CD4-positive, alpha-beta T cell (primary cell): ENCODE data around the gene ARL16. TPM values are rescaled to one million over a fixed set of nuclear protein-coding genes. Genes with fewer than 3 reads are reported as not detected.

Experiments used
- ATAC-seq: fragments of 200-7000 bp; cut with Tn5 transposase; one replicate; pipeline ENCODE4 v1.10.0; 2022; ENCODE audit warnings: mild to moderate bottlenecking; ENCODE audit not compliant: poor library complexity
- CTCF ChIA-PET: fragments of 350-600 bp; sonication (Branson Sonifier 250); formaldehyde crosslinking; loops from one replicate; lab custom pipeline; 2021; ENCODE audit warnings: antibody characterized with exemption, inconsistent platforms; lab: Charles Lee
- POLR2A ChIA-PET: fragments of 350-600 bp; sonication (Branson Sonifier 250); formaldehyde crosslinking; loops from one replicate; lab custom pipeline; 2021; ENCODE audit warnings: antibody characterized with exemption, inconsistent platforms; lab: Charles Lee
- DNase-seq, 14 experiments: peaks; one replicate each; pipeline ENCODE4 v3.0.0-alpha.2; 2013 to 2020; ENCODE audit warnings: mixed read lengths in 2 of 14
- H3K27ac ChIP-seq, 2 donors: one replicate each; pipeline versions ENCODE4 v1.5.1 to v1.7.0; 2013; ENCODE audit warnings: low read length in 2 of 2, low read depth in 1 of 2, mild to moderate bottlenecking in 1 of 2
- H3K27me3 ChIP-seq, 2 experiments: 1 replicate in 1 of 2; 2 replicates in 1 of 2; pipeline versions ENCODE4 v1.6.1 to v1.7.0; 2013; ENCODE audit warnings: low read length in 2 of 2, control low read depth in 1 of 2, mild to moderate bottlenecking in 1 of 2, moderate library complexity in 1 of 2; ENCODE audit not compliant: insufficient read depth in 2 of 2, control insufficient read depth in 1 of 2
- H3K36me3 ChIP-seq: one replicate; pipeline ENCODE4 v1.6.1; 2013; ENCODE audit warnings: low read length, control low read depth; ENCODE audit not compliant: insufficient read depth
- H3K4me1 ChIP-seq: one replicate; pipeline ENCODE4 v1.6.1; 2013; ENCODE audit warnings: low read length, control low read depth; ENCODE audit not compliant: insufficient read depth
- H3K4me3 ChIP-seq: one replicate; pipeline ENCODE4 v1.5.1; 2013; ENCODE audit warnings: mild to moderate bottlenecking, low read length, moderate library complexity
- H3K9me3 ChIP-seq, 2 experiments: 1 replicate in 1 of 2; 2 replicates in 1 of 2; pipeline versions ENCODE4 v1.6.1 to v1.7.0; 2013; ENCODE audit warnings: low read length in 2 of 2, mild to moderate bottlenecking in 2 of 2, control low read depth in 1 of 2, moderate library complexity in 1 of 2; ENCODE audit not compliant: control insufficient read depth in 1 of 2, insufficient read depth in 1 of 2
- H3K27ac Mint-ChIP-seq: one replicate; pipeline ENCODE4 v1.8.0; 2020; ENCODE audit warnings: mixed read lengths
- H3K27me3 Mint-ChIP-seq: one replicate; pipeline ENCODE4 v1.8.0; 2021; ENCODE audit warnings: mixed read lengths
- H3K36me3 Mint-ChIP-seq: one replicate; pipeline ENCODE4 v1.8.0; 2021; ENCODE audit warnings: low read depth, mixed read lengths
- H3K4me1 Mint-ChIP-seq: one replicate; pipeline ENCODE4 v1.8.0; 2021; ENCODE audit warnings: low read depth, mixed read lengths
- H3K4me3 Mint-ChIP-seq: one replicate; pipeline ENCODE4 v1.8.0; 2020; ENCODE audit warnings: mild to moderate bottlenecking, mixed read lengths
- H3K9me3 Mint-ChIP-seq: one replicate; pipeline ENCODE4 v1.8.0; 2020; ENCODE audit warnings: mixed read lengths
- CTCF ChIP-seq: fragments of 200-600 bp; IDR thresholded peaks from one replicate; pipeline ENCODE4 v1.8.0; 2022; ENCODE audit warnings: antibody characterized with exemption, mild to moderate bottlenecking
- intact Hi-C, 2 experiments: fragments of 100-400 bp; cut with DNase I in 1 of 2; cut with micrococcal nuclease in 1 of 2; formaldehyde crosslinking; loops; one replicate each; pipeline versions ENCODE4 v1.15.1 to v1.9.0; 2023 to 2025; cut with DNase I, micrococcal nuclease
- total RNA-seq, 174 experiments: library from RNA in 2 of 174; stranded (reverse) in 2 of 174; gene quantifications; one replicate each; pipeline ENCODE4 v1.2.3 and lab custom pipeline; 2021 to 2026

ARL16 gene
- total RNA-seq, 2 experiments from 2014 or later: 35.7 to 38.5 TPM

- no peaks in the 10 kb centered on the region for H3K9me3 Mint-ChIP-seq
- H3K27ac ChIP-seq: no peak overlapping the region
- no peaks in the 10 kb centered on the region for H3K27me3 ChIP-seq
- peaks cover under 1% of the 10 kb centered on the region for H3K4me1 Mint-ChIP-seq
- no peaks in the 10 kb centered on the region for H3K9me3 ChIP-seq
- H3K36me3 Mint-ChIP-seq: peaks cover 45% of the 10 kb centered on the region
- H3K27me3 Mint-ChIP-seq: no peaks in the 10 kb centered on the region
- ChIA-PET CTCF (no interaction called here), POLR2A (interaction anchor here (1.0 to 1.5 kb wide), 2 partner anchors 10 to 12 kb away, joined by 3 to 4 read pairs; partner anchors contain the start of genes ARL16 and HGS)
- H3K27ac Mint-ChIP-seq: no peak overlapping the region
- ATAC-seq: no peak
- intact Hi-C loops: no loop called here
- peaks cover 86% of the 10 kb centered on the region for H3K36me3 ChIP-seq
- no peak for TF ChIP-seq CTCF
- no peak for DNase-seq
- H3K4me3 Mint-ChIP-seq: no peak overlapping the region
- H3K4me1 ChIP-seq: peaks cover 3% of the 10 kb centered on the region
- no peak overlapping the region for H3K4me3 ChIP-seq
Measured at GRCh38 chr17:81695801-81696200, 12.2 kb upstream of the ARL16 start.

GRCh38 chr17:81695211-81695610 is 11.6 kb upstream of the ARL16 start:
- Histone ChIP-seq H3K4me3 (no peak overlapping the region), H3K27ac (no peak overlapping the region), H3K27me3 (no peaks in the 10 kb centered on the region), H3K4me1 (no peaks in the 10 kb centered on the region), H3K36me3 (peaks cover 89% of the 10 kb centered on the region), H3K9me3 (no peaks in the 10 kb centered on the region)
- TF ChIP-seq CTCF: no peak
- Mint-ChIP-seq H3K36me3 (peaks cover 45% of the 10 kb centered on the region), H3K4me3 (no peak overlapping the region), H3K9me3 (no peaks in the 10 kb centered on the region), H3K4me1 (no peaks in the 10 kb centered on the region), H3K27me3 (no peaks in the 10 kb centered on the region), H3K27ac (no peak overlapping the region)
- ChIA-PET POLR2A (interaction anchor here (0.6 to 1.5 kb wide), 4 partner anchors 9 to 67 kb away, joined by 3 to 4 read pairs (median 3); partner anchors contain the start of genes ARL16 and HGS), CTCF (no interaction called here)
- intact Hi-C loops: no loop called here
- DNase-seq: no peak
- no peak for ATAC-seq

- CTCF ChIA-PET: no interaction called here
- peaks cover 49% of the 10 kb centered on the region for H3K36me3 Mint-ChIP-seq
Measured at GRCh38 chr17:81694810-81695209, 11.2 kb upstream of the ARL16 start.

More at GRCh38 chr17:81694810-81695209, 11.2 kb upstream of the ARL16 start:
- H3K9me3 ChIP-seq: no peaks in the 10 kb centered on the region
- H3K27me3 Mint-ChIP-seq: no peaks in the 10 kb centered on the region
- H3K4me3 Mint-ChIP-seq: no peak overlapping the region
- POLR2A ChIA-PET: interaction anchor here (0.6 to 1.5 kb wide), 3 partner anchors 10 to 67 kb away, joined by 3 to 4 read pairs (median 3); partner anchors contain the start of genes ARL16 and HGS
- H3K27ac ChIP-seq: no peak overlapping the region
- intact Hi-C loops: no loop called here
- peaks cover 93% of the 10 kb centered on the region for H3K36me3 ChIP-seq
- H3K4me1 ChIP-seq: no peaks in the 10 kb centered on the region
- no peaks in the 10 kb centered on the region for H3K9me3 Mint-ChIP-seq
- no peak for ATAC-seq
- H3K27me3 ChIP-seq: no peaks in the 10 kb centered on the region
- TF ChIP-seq CTCF: no peak
- H3K27ac Mint-ChIP-seq: no peak overlapping the region
- H3K4me1 Mint-ChIP-seq: no peaks in the 10 kb centered on the region
- no peak overlapping the region for H3K4me3 ChIP-seq
- DNase-seq: no peak
